ENCODE measurements around the gene UBE2R2. TPM values are rescaled to one million over a fixed set of nuclear protein-coding genes. Genes with fewer than 3 reads are reported as not detected.

UBE2R2 gene
- total RNA-seq, 2 experiments from 2014 or later = 22.7 to 24.5 TPM

- Mint-ChIP-seq H3K36me3 (ENCODE audit: low read depth) (no peaks in the 10 kb centered on the region), H3K9me3 (no peaks in the 10 kb centered on the region), H3K4me3 (no peak overlapping the region), H3K27ac (no peak overlapping the region), H3K27me3 (peaks cover 6% of the 10 kb centered on the region), H3K4me1 (ENCODE audit: low read depth) (peaks cover 6% of the 10 kb centered on the region)
- Histone ChIP-seq H3K27ac (ENCODE audit: low read depth in 1 of 2, low read length in 2 of 2) (no peak overlapping the region), H3K9me3 (ENCODE audit: control insufficient read depth in 1 of 2, insufficient read depth in 1 of 2, low read length in 2 of 2) (no peaks in the 10 kb centered on the region), H3K4me1 (ENCODE audit: insufficient read depth, low read length) (no peaks in the 10 kb centered on the region), H3K27me3 (ENCODE audit: control insufficient read depth in 1 of 2, insufficient read depth in 2 of 2, low read length in 2 of 2) (no peaks in the 10 kb centered on the region), H3K4me3 (ENCODE audit: low read length) (no peak overlapping the region), H3K36me3 (ENCODE audit: insufficient read depth, low read length) (no peaks in the 10 kb centered on the region)
- intact Hi-C loops (cut with DNase I, micrococcal nuclease) = no loop called here
- TF ChIP-seq CTCF (IDR thresholded peaks at IDR 0.05) = no peak
- ATAC-seq (ENCODE audit: poor library complexity) (no peak), DNase-seq (no peak)
- ChIA-PET POLR2A (no interaction called here), CTCF (no interaction called here)
These were observed 35.2 kb upstream of the UBE2R2 start for GRCh38 chr9:33781736-33782135.

- no peak for TF ChIP-seq CTCF (IDR thresholded peaks at IDR 0.05)
- DNase-seq (no peak), ATAC-seq (ENCODE audit: poor library complexity) (no peak)
- intact Hi-C loops (cut with DNase I, micrococcal nuclease) = no loop called here
- Histone ChIP-seq H3K9me3 (ENCODE audit: control insufficient read depth in 1 of 2, insufficient read depth in 1 of 2, low read length in 2 of 2) (no peaks in the 10 kb centered on the region), H3K27me3 (ENCODE audit: control insufficient read depth in 1 of 2, insufficient read depth in 2 of 2, low read length in 2 of 2) (no peaks in the 10 kb centered on the region), H3K27ac (ENCODE audit: low read depth in 1 of 2, low read length in 2 of 2) (no peak overlapping the region), H3K36me3 (ENCODE audit: insufficient read depth, low read length) (no peaks in the 10 kb centered on the region), H3K4me3 (ENCODE audit: low read length) (no peak overlapping the region), H3K4me1 (ENCODE audit: insufficient read depth, low read length) (no peaks in the 10 kb centered on the region)
- ChIA-PET CTCF (no interaction called here), POLR2A (no interaction called here)
- Mint-ChIP-seq H3K4me3 (no peak overlapping the region), H3K9me3 (no peaks in the 10 kb centered on the region), H3K36me3 (ENCODE audit: low read depth) (no peaks in the 10 kb centered on the region), H3K4me1 (ENCODE audit: low read depth) (peaks cover 6% of the 10 kb centered on the region), H3K27me3 (peaks cover 6% of the 10 kb centered on the region), H3K27ac (no peak overlapping the region)
These were observed 34.4 kb upstream of the UBE2R2 start for GRCh38 chr9:33782395-33783152.

- no peak for ATAC-seq (ENCODE audit: poor library complexity)
- Histone ChIP-seq H3K9me3 (ENCODE audit: control insufficient read depth in 1 of 2, insufficient read depth in 1 of 2, low read length in 2 of 2) (no peaks in the 10 kb centered on the region), H3K27ac (ENCODE audit: low read depth in 1 of 2, low read length in 2 of 2) (no peak overlapping the region), H3K4me1 (ENCODE audit: insufficient read depth, low read length) (no peaks in the 10 kb centered on the region), H3K4me3 (ENCODE audit: low read length) (no peak overlapping the region), H3K36me3 (ENCODE audit: insufficient read depth, low read length) (no peaks in the 10 kb centered on the region), H3K27me3 (ENCODE audit: control insufficient read depth in 1 of 2, insufficient read depth in 2 of 2, low read length in 2 of 2) (no peaks in the 10 kb centered on the region)
- ChIA-PET POLR2A (no interaction called here), CTCF (no interaction called here)
- TF ChIP-seq CTCF (IDR thresholded peaks at IDR 0.05) = no peak
- Mint-ChIP-seq H3K27ac (no peak overlapping the region), H3K4me1 (ENCODE audit: low read depth) (no peaks in the 10 kb centered on the region), H3K27me3 (peaks cover 4% of the 10 kb centered on the region), H3K36me3 (ENCODE audit: low read depth) (no peaks in the 10 kb centered on the region), H3K9me3 (no peaks in the 10 kb centered on the region), H3K4me3 (no peak overlapping the region)
- no peak for DNase-seq
- intact Hi-C loops (cut with DNase I, micrococcal nuclease) = no loop called here
These were observed 31.0 kb upstream of the UBE2R2 start for GRCh38 chr9:33785914-33786313.

Data from CD4-positive, alpha-beta T cell (primary cell).